HG03378 (cell line): Measurements from ENCODE around the gene LARGE2.

ENCODE experiments used
- ATAC-seq: cut with Tn5 transposase; IDR thresholded peaks from one replicate; pipeline ENCODE4 v1.9.1; 2021; ENCODE audit warnings: mild to moderate bottlenecking, moderate library complexity; ENCODE audit not compliant: unreplicated experiment

LARGE2 gene

GRCh38 chr11:45913942-45914635 is 8.4 kb upstream of the LARGE2 start:
- no peak for ATAC-seq

GRCh38 chr11:45915446-45915845 is 7.0 kb upstream of the LARGE2 start:
- ATAC-seq = no peak

GRCh38 chr11:45917286-45917622 is 5.2 kb upstream of the LARGE2 start:
- ATAC-seq = no peak

- peak; percentile 81 for ATAC-seq
Measured at GRCh38 chr11:45917623-45918330, 4.7 kb upstream of the LARGE2 start, which contains the start of gene PEX16. PEX16 (minus strand) TSS chr11:45917877; CDS start chr11:45917811, 66 bp downstream.

GRCh38 chr11:45918331-45918941 is 4.0 kb upstream of the LARGE2 start:
- no peak for ATAC-seq

GRCh38 chr11:45918962-45919675 is 3.3 kb upstream of the LARGE2 start:
- ATAC-seq = no peak

GRCh38 chr11:45919806-45920530 is 2.5 kb upstream of the LARGE2 start:
- no peak for ATAC-seq

GRCh38 chr11:45920531-45921477 is 1.7 kb upstream of the LARGE2 start:
- no peak for ATAC-seq

- no peak for ATAC-seq
Measured at GRCh38 chr11:45921561-45922424, 663 bp upstream of the LARGE2 start.

GRCh38 chr11:45924036-45924915 is 1.8 kb downstream of the LARGE2 start:
- no peak for ATAC-seq

GRCh38 chr11:45924927-45925326 is 2.5 kb downstream of the LARGE2 start:
- ATAC-seq = no peak

- ATAC-seq = no peak
Measured at GRCh38 chr11:45925550-45925949, 3.1 kb downstream of the LARGE2 start.

GRCh38 chr11:45926001-45926401 is 3.5 kb downstream of the LARGE2 start:
- ATAC-seq = no peak

GRCh38 chr11:45926536-45927331 is 4.3 kb downstream of the LARGE2 start:
- no peak for ATAC-seq

- no peak for ATAC-seq
Measured at GRCh38 chr11:45927332-45927683, 4.9 kb downstream of the LARGE2 start.

- no peak for ATAC-seq
Measured at GRCh38 chr11:45927684-45928413, 5.4 kb downstream of the LARGE2 start.
